SH-SY5Y (cell line): ENCODE data around the gene KNG1.

Source experiments
- GATA2 ChIP-seq: IDR thresholded peaks from 2 replicates; pipeline ENCODE4 v1.6.1; 2011; ENCODE audit warnings: mild to moderate bottlenecking, low read depth, low read length
- GATA3 ChIP-seq: IDR thresholded peaks from 2 replicates; pipeline ENCODE4 v1.6.1; 2011; ENCODE audit warnings: low read depth, mild to moderate bottlenecking, low read length, moderate library complexity

- no peak for TF ChIP-seq GATA2
- TF ChIP-seq GATA3: no peak
Measured at GRCh38 chr3:186783731-186784515, 66.8 kb downstream of the KNG1 start.
